BJ (cell line): Measurements from ENCODE around the gene SELENBP1. TPM values are rescaled to one million over a fixed set of nuclear protein-coding genes. Genes with fewer than 3 reads are reported as not detected.

ENCODE experiments used
- CTCF ChIA-PET: fragments of 350-600 bp; formaldehyde crosslinking; extraction: SDS; loops from one replicate; lab custom pipeline; 2021; ENCODE audit warnings: antibody characterized with exemption, inconsistent platforms; lab: Yijun Ruan, JAX
- POLR2A ChIA-PET: fragments of 300-600 bp; sonication (Branson Sonifier 250); formaldehyde crosslinking; extraction: SDS; loops from one replicate; lab custom pipeline; 2021; ENCODE audit warnings: antibody characterized with exemption; lab: Charles Lee
- DNase-seq: peaks from one replicate; pipeline ENCODE4 v3.0.0-alpha.2; 2011; ENCODE audit warnings: low read depth
- H3K27me3 ChIP-seq: 2 replicates; pipeline ENCODE4 v1.6.0; 2011; ENCODE audit warnings: low read length; ENCODE audit not compliant: control insufficient read depth, insufficient read depth
- H3K36me3 ChIP-seq: 2 replicates; pipeline ENCODE4 v1.5.1; 2011; ENCODE audit warnings: low read length; ENCODE audit not compliant: control insufficient read depth, insufficient read depth
- H3K4me3 ChIP-seq: 2 replicates; pipeline ENCODE4 v1.5.1; 2011; ENCODE audit warnings: low read depth, mild to moderate bottlenecking, control low read depth, low read length
- CTCF ChIP-seq: IDR thresholded peaks from 2 replicates; pipeline ENCODE4 v1.5.1; 2011; ENCODE audit warnings: low read depth, mild to moderate bottlenecking, control low read depth, inconsistent platforms, low read length, moderate library complexity; ENCODE audit not compliant: insufficient read depth
- polyA plus RNA-seq: library from polyadenylated mRNA; depleted of rRNA; stranded (reverse); fragments of >200 nt; gene quantifications from 2 replicates; pipeline ENCODE4 v1.2.3, GENCODE V29; 2011; rRNA removed

Gene SELENBP1
- polyA plus RNA-seq, 1 experiment = 47.9 TPM

DNA sequence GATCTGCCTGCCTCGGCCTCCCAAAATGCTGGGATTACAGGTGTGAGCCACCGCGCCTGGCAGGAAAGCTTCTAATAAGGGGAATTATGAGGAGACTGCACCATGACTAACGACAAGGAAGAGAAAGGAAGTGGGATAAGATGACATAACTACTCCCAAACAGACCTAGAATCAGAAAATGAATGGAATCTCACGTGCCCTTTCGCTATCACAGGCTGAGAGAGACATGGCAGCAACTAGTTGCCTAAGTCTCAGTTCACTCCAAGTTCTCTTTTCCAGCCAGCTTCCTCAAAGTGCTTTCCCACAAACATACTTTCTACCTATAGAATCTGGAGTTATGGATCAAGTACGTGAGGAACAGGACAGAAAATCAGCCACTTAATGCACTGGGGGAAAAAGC lies 47.3 kb downstream of the SELENBP1 start:
- Histone ChIP-seq H3K27me3 (no peaks in the 10 kb centered on the region), H3K4me3 (no peak overlapping the region), H3K36me3 (peaks cover 8% of the 10 kb centered on the region)
- DNase-seq = no peak
- CTCF ChIA-PET = interaction anchor here (0.8 to 8.4 kb wide), 5 partner anchors 11 to 25 kb away, joined by 3 to 65 read pairs (median 6); no protein-coding TSS in a partner anchor
- TF ChIP-seq CTCF = no peak
- POLR2A ChIA-PET = interaction anchor here (0.5 kb wide), 1 partner anchor 16 kb away, joined by 3 read pairs; no protein-coding TSS in a partner anchor

GRCh38 chr1:151324390-151324930 lies 48.0 kb downstream of the SELENBP1 start:
- POLR2A ChIA-PET = no interaction called here
- H3K36me3 ChIP-seq = peaks cover 9% of the 10 kb centered on the region
- TF ChIP-seq CTCF = no peak
- no peaks in the 10 kb centered on the region for H3K27me3 ChIP-seq
- no peak for DNase-seq
- H3K4me3 ChIP-seq = no peak overlapping the region
- CTCF ChIA-PET = interaction anchor here (0.6 to 8.4 kb wide), 3 partner anchors 11 to 17 kb away, joined by 5 to 65 read pairs (median 6); no protein-coding TSS in a partner anchor

- ChIA-PET POLR2A (no interaction called here), CTCF (interaction anchor here (2.1 kb wide), 1 partner anchor 9 kb away, joined by 6 read pairs; no protein-coding TSS in a partner anchor)
- no peak overlapping the region for H3K4me3 ChIP-seq
- peaks cover 17% of the 10 kb centered on the region for H3K36me3 ChIP-seq
- no peak for TF ChIP-seq CTCF
- no peaks in the 10 kb centered on the region for H3K27me3 ChIP-seq
- no peak for DNase-seq
Measured at GRCh38 chr1:151318975-151319374, 53.5 kb downstream of the SELENBP1 start.

- no peak for DNase-seq
- Histone ChIP-seq H3K4me3 (no peak overlapping the region), H3K27me3 (no peaks in the 10 kb centered on the region), H3K36me3 (peaks cover 15% of the 10 kb centered on the region)
- no peak for TF ChIP-seq CTCF
- POLR2A ChIA-PET = no interaction called here
- CTCF ChIA-PET = interaction anchor here (1.7 kb wide), 1 partner anchor 257 kb away, joined by 3 read pairs; the partner anchor contains the start of gene CDC42SE1
Measured at GRCh38 chr1:151315565-151316235, 56.8 kb downstream of the SELENBP1 start.

Other genes with a start within 250 kb of the SELENBP1 start
- gene SEMA6C, start 226.1 kb downstream of the SELENBP1 start, polyA plus RNA-seq = 1.5 and 1.8 TPM in 2 replicates
- not detected in 2 replicates for gene TNFAIP8L2, start 216.1 kb downstream of the SELENBP1 start, polyA plus RNA-seq
- 8.5 and 10.2 TPM in 2 replicates for gene LYSMD1, start 206.8 kb downstream of the SELENBP1 start, polyA plus RNA-seq
- gene SCNM1, start 206.6 kb downstream of the SELENBP1 start, polyA plus RNA-seq = 27.4 and 29.7 TPM in 2 replicates
- gene TMOD4, start 196.7 kb downstream of the SELENBP1 start, polyA plus RNA-seq = 0.16 and 0.18 TPM in 2 replicates
- gene VPS72, start 182.5 kb downstream of the SELENBP1 start, polyA plus RNA-seq = 60.4 and 71.0 TPM in 2 replicates
- 138 and 171 TPM in 2 replicates for gene PIP5K1A, start 174.2 kb downstream of the SELENBP1 start, polyA plus RNA-seq
- gene PSMD4, start 118.0 kb downstream of the SELENBP1 start, polyA plus RNA-seq = 199 and 255 TPM in 2 replicates
- gene ZNF687, start 90.4 kb downstream of the SELENBP1 start, polyA plus RNA-seq = 12.5 and 19.8 TPM in 2 replicates
- gene PI4KB, start 45.3 kb downstream of the SELENBP1 start, polyA plus RNA-seq = 71.5 and 98.2 TPM in 2 replicates
- 25.5 and 29.9 TPM in 2 replicates for gene RFX5, start 25.5 kb downstream of the SELENBP1 start, polyA plus RNA-seq
- gene PSMB4, start 26.9 kb upstream of the SELENBP1 start, polyA plus RNA-seq = 467 and 468 TPM in 2 replicates
- 37.1 and 39.8 TPM in 2 replicates for gene POGZ, start 86.8 kb upstream of the SELENBP1 start, polyA plus RNA-seq
- 0.05 TPM in 1 of 2 replicates, not detected in the other for gene CGN, start 138.7 kb upstream of the SELENBP1 start, polyA plus RNA-seq
- 14.3 and 18.1 TPM in 2 replicates for gene TUFT1, start 167.6 kb upstream of the SELENBP1 start, polyA plus RNA-seq
- gene SNX27, start 239.3 kb upstream of the SELENBP1 start, polyA plus RNA-seq = 7.0 and 10.4 TPM in 2 replicates